Measurements from ENCODE around the gene F2R. TPM values are rescaled to one million over a fixed set of nuclear protein-coding genes. Genes with fewer than 3 reads are reported as not detected.
A peak's percentile ranks its signal among the peaks of the same experiment; 100 is the strongest.

The F2R gene
- total and polyA plus RNA-seq, 9 of the 15 experiments (the other 6 are each of a cell fraction or from before 2014, with no cell fraction given) = 4.0 to 34.7 (median 15.1) TPM

DNA sequence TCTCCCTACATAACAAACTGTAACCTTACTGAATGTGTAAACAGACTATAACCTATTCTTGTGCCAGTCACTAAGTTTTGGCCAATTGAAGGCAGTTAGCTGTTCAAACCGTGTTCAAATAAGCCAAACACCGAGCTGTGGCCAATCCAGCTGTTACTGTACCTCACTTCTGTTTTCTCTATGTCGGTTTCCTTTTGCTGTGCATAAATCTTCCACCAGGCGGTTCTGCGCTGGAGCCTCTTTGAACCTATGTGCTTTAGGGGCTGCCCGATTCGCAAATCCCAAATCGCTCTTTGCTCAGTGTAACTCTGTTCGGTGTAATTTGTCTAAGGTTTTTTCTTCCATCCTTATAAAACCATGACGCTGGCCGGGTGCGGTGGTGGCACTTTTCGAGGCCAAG, 31.8 kb downstream of the F2R start:
- Histone ChIP-seq H4K20me1 (replicated peaks; ENCODE audit: control insufficient read depth, insufficient read depth, low read length) (no peaks in the 10 kb centered on the region), H3K79me2 (ENCODE audit: control insufficient read depth, insufficient read depth, low read length) (no peaks in the 10 kb centered on the region), H3K9me1 (ENCODE audit: control insufficient read depth, insufficient read depth, low read length) (no peaks in the 10 kb centered on the region), H3K9me3 (replicated peaks; ENCODE audit: control insufficient read depth, insufficient read depth, low read depth, low read length) (no peaks in the 10 kb centered on the region), H3K36me3 (ENCODE audit: control insufficient read depth, insufficient read depth, low read length) (no peaks in the 10 kb centered on the region), H3K4me2 (ENCODE audit: insufficient read depth, low read length) (no peak overlapping the region), H3K27me3 (ENCODE audit: control insufficient read depth in 2 of 2, insufficient read depth in 2 of 2, low read length in 2 of 2) (no peaks in the 10 kb centered on the region), H3K27ac (ENCODE audit: extremely low read depth, low read depth, low read length) (no peak overlapping the region), H3K9ac (ENCODE audit: insufficient read depth in 1 of 2, low read depth in 2 of 2, low read length in 2 of 2) (no peak overlapping the region), H3K4me3 (no peak overlapping the region), H2AFZ (ENCODE audit: low read depth, low read length) (peak overlapping the region; percentile 37), H3K4me1 (replicated peaks in 1 of 2; ENCODE audit: control insufficient read depth in 2 of 2, insufficient read depth in 2 of 2, low read length in 2 of 2) (no peaks in the 10 kb centered on the region; a peak in 1 of 5 replicates)
- no TSS peak for BruUV-seq (replicated peaks)
- ChIA-PET POLR2A (no interaction called here), CTCF (ENCODE audit: low intra/inter-chr PET ratio) (no interaction called here)
- ATAC-seq (0 out of 3 replicates have a peak, but pooled peaks have one; percentile 42), FAIRE-seq (no peak), DNase-seq (ENCODE audit: extremely low read depth in 1 of 4, low spot score in 3 of 4) (no peak)
- in situ Hi-C loops (cut with MboI) = no loop called here
- TF ChIP-seq, protein P1, sequence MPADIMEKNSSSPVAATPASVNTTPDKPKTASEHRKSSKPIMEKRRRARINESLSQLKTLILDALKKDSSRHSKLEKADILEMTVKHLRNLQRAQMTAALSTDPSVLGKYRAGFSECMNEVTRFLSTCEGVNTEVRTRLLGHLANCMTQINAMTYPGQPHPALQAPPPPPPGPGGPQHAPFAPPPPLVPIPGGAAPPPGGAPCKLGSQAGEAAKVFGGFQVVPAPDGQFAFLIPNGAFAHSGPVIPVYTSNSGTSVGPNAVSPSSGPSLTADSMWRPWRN (IDR thresholded peaks at IDR 0.05; ENCODE audit: low read depth) = no peak
- intact Hi-C loops (cut with micrococcal nuclease) = no loop called here
- 83% methylated on average over 13 of the region's 13 CpGs for WGBS (ENCODE audit: insufficient coverage, low coverage, missing lambda C conversion rate)

DNA sequence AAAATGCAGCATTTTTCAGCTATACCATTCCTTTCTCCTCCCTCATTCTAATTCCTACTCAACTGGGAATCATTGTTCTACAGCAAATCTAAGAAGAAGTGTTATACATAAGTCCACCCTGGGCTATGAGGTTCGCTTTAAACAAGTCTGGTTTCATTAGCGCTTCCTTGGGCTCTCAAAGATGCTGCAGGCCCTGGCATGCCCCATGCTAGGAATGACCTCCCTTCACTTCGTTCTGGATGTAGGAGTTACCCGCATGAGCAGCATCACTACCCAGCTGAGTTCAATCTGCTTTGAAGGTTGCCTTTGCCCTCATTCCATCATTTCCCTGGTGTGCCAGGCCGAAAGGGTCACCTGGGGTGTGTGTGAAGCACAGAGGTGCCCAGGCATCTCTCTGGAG, 35.4 kb downstream of the F2R start:
- no peaks in the 10 kb centered on the region for H3K9me1 ChIP-seq (ENCODE audit: control insufficient read depth, insufficient read depth, low read length)
- TF ChIP-seq MTF1 (CRISPR knock-in tag; IDR thresholded peaks at IDR 0.05; ENCODE audit: borderline replicate concordance) (no peak), ESRRB (CRISPR knock-in tag; IDR thresholded peaks at IDR 0.05; ENCODE audit: borderline replicate concordance) (no peak), PHB (CRISPR knock-in tag; IDR thresholded peaks at IDR 0.05) (no peak)
- no peaks in the 10 kb centered on the region; a peak in 1 of 5 replicates for H3K4me1 ChIP-seq (replicated peaks in 1 of 2; ENCODE audit: control insufficient read depth in 2 of 2, insufficient read depth in 2 of 2, low read length in 2 of 2)
- H3K9ac ChIP-seq (ENCODE audit: insufficient read depth in 1 of 2, low read depth in 2 of 2, low read length in 2 of 2) = no peak overlapping the region
- no peak overlapping the region for H3K27ac ChIP-seq (ENCODE audit: extremely low read depth, low read depth, low read length)
- FAIRE-seq (no peak), DNase-seq (ENCODE audit: extremely low read depth in 1 of 4, low spot score in 3 of 4) (no peak), ATAC-seq (no peak)
- H3K9me3 ChIP-seq (replicated peaks; ENCODE audit: control insufficient read depth, insufficient read depth, low read depth, low read length) = no peaks in the 10 kb centered on the region
- no peak overlapping the region for H3K4me3 ChIP-seq
- no peak overlapping the region for H3K4me2 ChIP-seq (ENCODE audit: insufficient read depth, low read length)
- intact Hi-C loops (cut with micrococcal nuclease) (no loop called here), in situ Hi-C loops (cut with MboI) (no loop called here)
- H3K27me3 ChIP-seq (ENCODE audit: control insufficient read depth in 2 of 2, insufficient read depth in 2 of 2, low read length in 2 of 2) = no peaks in the 10 kb centered on the region
- 44% methylated on average over 5 of the region's 5 CpGs for WGBS (ENCODE audit: insufficient coverage, low coverage, missing lambda C conversion rate)
- BruUV-seq (replicated peaks) = no TSS peak
- H2AFZ ChIP-seq (ENCODE audit: low read depth, low read length) = no peak overlapping the region
- ChIA-PET POLR2A (interaction anchor here (0.8 kb wide), 1 partner anchor 84 kb away, joined by 3 read pairs; no protein-coding TSS in a partner anchor), CTCF (ENCODE audit: low intra/inter-chr PET ratio) (no interaction called here)
- no peaks in the 10 kb centered on the region for H4K20me1 ChIP-seq (replicated peaks; ENCODE audit: control insufficient read depth, insufficient read depth, low read length)
- no peaks in the 10 kb centered on the region for H3K79me2 ChIP-seq (ENCODE audit: control insufficient read depth, insufficient read depth, low read length)
- no peaks in the 10 kb centered on the region for H3K36me3 ChIP-seq (ENCODE audit: control insufficient read depth, insufficient read depth, low read length)
